Measurements from ENCODE around the gene KRT6B.
"Not testable (repeated sequence)": the region's sequence is repeated elsewhere in the genome, so short reads cannot be mapped to it uniquely, and the experiment has no call there.

The KRT6B gene

GRCh38 chr12:52491495-52491894 is 39.5 kb upstream of the KRT6B start:
- not testable (repeated sequence) for H3K36me3 ChIP-seq (ENCODE audit: control insufficient read depth, insufficient read depth, low read length); H3K27me3 ChIP-seq (ENCODE audit: control insufficient read depth, insufficient read depth, low read length); H3K9ac ChIP-seq (ENCODE audit: low read length); H3K27ac ChIP-seq (ENCODE audit: low read depth, low read length); H3K4me1 ChIP-seq (ENCODE audit: control insufficient read depth, insufficient read depth, low read length); H3K4me3 ChIP-seq (ENCODE audit: low read length)

GRCh38 chr12:52488736-52489135 is 36.8 kb upstream of the KRT6B start:
- no peak overlapping the region for H3K27ac ChIP-seq (ENCODE audit: low read depth, low read length)
- no peaks in the 10 kb centered on the region for H3K27me3 ChIP-seq (ENCODE audit: control insufficient read depth, insufficient read depth, low read length)
- H3K9ac ChIP-seq (ENCODE audit: low read length), result no peak overlapping the region
- H3K4me3 ChIP-seq (ENCODE audit: low read length), result no peak overlapping the region
- H3K36me3 ChIP-seq (ENCODE audit: control insufficient read depth, insufficient read depth, low read length), result no peaks in the 10 kb centered on the region
- no peaks in the 10 kb centered on the region for H3K4me1 ChIP-seq (ENCODE audit: control insufficient read depth, insufficient read depth, low read length)

GRCh38 chr12:52487744-52488443 is 35.9 kb upstream of the KRT6B start:
- not testable (repeated sequence) for H3K27me3 ChIP-seq (ENCODE audit: control insufficient read depth, insufficient read depth, low read length); H3K9ac ChIP-seq (ENCODE audit: low read length); H3K27ac ChIP-seq (ENCODE audit: low read depth, low read length); H3K4me3 ChIP-seq (ENCODE audit: low read length); H3K36me3 ChIP-seq (ENCODE audit: control insufficient read depth, insufficient read depth, low read length); H3K4me1 ChIP-seq (ENCODE audit: control insufficient read depth, insufficient read depth, low read length)

GRCh38 chr12:52487211-52487610 is 35.3 kb upstream of the KRT6B start:
- H3K4me3 ChIP-seq (ENCODE audit: low read length), result no peak overlapping the region
- no peak overlapping the region for H3K27ac ChIP-seq (ENCODE audit: low read depth, low read length)
- no peaks in the 10 kb centered on the region for H3K4me1 ChIP-seq (ENCODE audit: control insufficient read depth, insufficient read depth, low read length)
- H3K9ac ChIP-seq (ENCODE audit: low read length), result no peak overlapping the region
- H3K27me3 ChIP-seq (ENCODE audit: control insufficient read depth, insufficient read depth, low read length), result no peaks in the 10 kb centered on the region
- no peaks in the 10 kb centered on the region for H3K36me3 ChIP-seq (ENCODE audit: control insufficient read depth, insufficient read depth, low read length)

GRCh38 chr12:52486166-52487105 is 34.5 kb upstream of the KRT6B start:
- no peak overlapping the region for H3K9ac ChIP-seq (ENCODE audit: low read length)
- no peaks in the 10 kb centered on the region for H3K27me3 ChIP-seq (ENCODE audit: control insufficient read depth, insufficient read depth, low read length)
- H3K4me3 ChIP-seq (ENCODE audit: low read length), result no peak overlapping the region

GRCh38 chr12:52480073-52480472 is 28.1 kb upstream of the KRT6B start:
- no peaks in the 10 kb centered on the region for H3K27me3 ChIP-seq (ENCODE audit: control insufficient read depth, insufficient read depth, low read length)
- no peaks in the 10 kb centered on the region for H3K4me1 ChIP-seq (ENCODE audit: control insufficient read depth, insufficient read depth, low read length)
- H3K4me3 ChIP-seq (ENCODE audit: low read length), result no peak overlapping the region
- no peak overlapping the region for H3K9ac ChIP-seq (ENCODE audit: low read length)
- H3K27ac ChIP-seq (ENCODE audit: low read depth, low read length), result no peak overlapping the region
- H3K36me3 ChIP-seq (ENCODE audit: control insufficient read depth, insufficient read depth, low read length), result no peaks in the 10 kb centered on the region

More at GRCh38 chr12:52486166-52487105, 34.5 kb upstream of the KRT6B start:
- Histone ChIP-seq H3K36me3 (ENCODE audit: control insufficient read depth, insufficient read depth, low read length) (no peaks in the 10 kb centered on the region), H3K27ac (ENCODE audit: low read depth, low read length) (no peak overlapping the region), H3K4me1 (ENCODE audit: control insufficient read depth, insufficient read depth, low read length) (no peaks in the 10 kb centered on the region)

GRCh38 chr12:52477651-52478050 is 25.7 kb upstream of the KRT6B start:
- Histone ChIP-seq H3K27ac (ENCODE audit: low read depth, low read length) (no peak overlapping the region), H3K36me3 (ENCODE audit: control insufficient read depth, insufficient read depth, low read length) (no peaks in the 10 kb centered on the region), H3K9ac (ENCODE audit: low read length) (no peak overlapping the region), H3K4me1 (ENCODE audit: control insufficient read depth, insufficient read depth, low read length) (no peaks in the 10 kb centered on the region), H3K4me3 (ENCODE audit: low read length) (no peak overlapping the region), H3K27me3 (ENCODE audit: control insufficient read depth, insufficient read depth, low read length) (no peaks in the 10 kb centered on the region)

- no peak overlapping the region for H3K4me3 ChIP-seq (ENCODE audit: low read length)
- no peak overlapping the region for H3K9ac ChIP-seq (ENCODE audit: low read length)
- no peak overlapping the region for H3K27ac ChIP-seq (ENCODE audit: low read depth, low read length)
- no peaks in the 10 kb centered on the region for H3K4me1 ChIP-seq (ENCODE audit: control insufficient read depth, insufficient read depth, low read length)
- H3K27me3 ChIP-seq (ENCODE audit: control insufficient read depth, insufficient read depth, low read length), result no peaks in the 10 kb centered on the region
- no peaks in the 10 kb centered on the region for H3K36me3 ChIP-seq (ENCODE audit: control insufficient read depth, insufficient read depth, low read length)
Measured at GRCh38 chr12:52474212-52474611, 22.3 kb upstream of the KRT6B start.

GRCh38 chr12:52473768-52474167 is 21.8 kb upstream of the KRT6B start, which contains the start of gene KRT6C:
Gene KRT6C, minus strand, starts transcription at chr12:52473805. Its CDS starts 68 bp downstream, at chr12:52473737.
- no peak within 1 kb of the TSS for H3K27ac ChIP-seq (ENCODE audit: low read depth, low read length)
- H3K4me1 ChIP-seq (ENCODE audit: control insufficient read depth, insufficient read depth, low read length), result no peaks in the 10 kb centered on the region
- no peaks in the 10 kb centered on the region for H3K36me3 ChIP-seq (ENCODE audit: control insufficient read depth, insufficient read depth, low read length)
- H3K4me3 ChIP-seq (ENCODE audit: low read length), result no peak within 1 kb of the TSS
- H3K9ac ChIP-seq (ENCODE audit: low read length), result no peak within 1 kb of the TSS
- no peaks in the 10 kb centered on the region for H3K27me3 ChIP-seq (ENCODE audit: control insufficient read depth, insufficient read depth, low read length)

GRCh38 chr12:52469853-52470252 is 17.9 kb upstream of the KRT6B start:
- no peaks in the 10 kb centered on the region for H3K27me3 ChIP-seq (ENCODE audit: control insufficient read depth, insufficient read depth, low read length)
- H3K27ac ChIP-seq (ENCODE audit: low read depth, low read length), result no peak overlapping the region
- H3K36me3 ChIP-seq (ENCODE audit: control insufficient read depth, insufficient read depth, low read length), result no peaks in the 10 kb centered on the region
- H3K4me3 ChIP-seq (ENCODE audit: low read length), result no peak overlapping the region
- H3K9ac ChIP-seq (ENCODE audit: low read length), result no peak overlapping the region
- no peaks in the 10 kb centered on the region for H3K4me1 ChIP-seq (ENCODE audit: control insufficient read depth, insufficient read depth, low read length)

GRCh38 chr12:52464897-52465296 is 13.0 kb upstream of the KRT6B start:
- H3K4me1 ChIP-seq (ENCODE audit: control insufficient read depth, insufficient read depth, low read length), result peaks cover 4% of the 10 kb centered on the region

GRCh38 chr12:52461693-52462092 is 9.7 kb upstream of the KRT6B start:
- H3K9ac ChIP-seq (ENCODE audit: low read length), result no peak overlapping the region
- H3K4me1 ChIP-seq (ENCODE audit: control insufficient read depth, insufficient read depth, low read length), result peaks cover 4% of the 10 kb centered on the region
- H3K27ac ChIP-seq (ENCODE audit: low read depth, low read length), result no peak overlapping the region
- no peaks in the 10 kb centered on the region for H3K27me3 ChIP-seq (ENCODE audit: control insufficient read depth, insufficient read depth, low read length)
- no peaks in the 10 kb centered on the region for H3K36me3 ChIP-seq (ENCODE audit: control insufficient read depth, insufficient read depth, low read length)
- H3K4me3 ChIP-seq (ENCODE audit: low read length), result no peak overlapping the region

More at GRCh38 chr12:52464897-52465296, 13.0 kb upstream of the KRT6B start:
- Histone ChIP-seq H3K27me3 (ENCODE audit: control insufficient read depth, insufficient read depth, low read length) (no peaks in the 10 kb centered on the region), H3K4me3 (ENCODE audit: low read length) (no peak overlapping the region), H3K36me3 (ENCODE audit: control insufficient read depth, insufficient read depth, low read length) (no peaks in the 10 kb centered on the region), H3K9ac (ENCODE audit: low read length) (no peak overlapping the region), H3K27ac (ENCODE audit: low read depth, low read length) (no peak overlapping the region)
